HepG2 (cell line): ENCODE results near the gene CREBZF. TPM values are rescaled to one million over a fixed set of nuclear protein-coding genes. Genes with fewer than 3 reads are reported as not detected.

ENCODE experiments used
- AGO2 ChIP-seq: fragments of 200-400 bp; formaldehyde crosslinking; optimal IDR thresholded peaks from 2 replicates; pipeline ENCODE3; 2017; ENCODE audit warnings: mild to moderate bottlenecking, low read depth, low read length, moderate library complexity
- DMAP1 ChIP-seq: IDR thresholded peaks from 2 replicates; pipeline ENCODE4 v1.6.1; 2016
- HMGXB3 ChIP-seq: sonication (generic); formaldehyde crosslinking; IDR thresholded peaks from 2 replicates; pipeline ENCODE4 v1.4.0; 2020; ENCODE audit warnings: missing genetic modification reagents, borderline replicate concordance
- KAT7 ChIP-seq: IDR thresholded peaks from 2 replicates; pipeline ENCODE4 v1.6.1; 2018; ENCODE audit warnings: borderline replicate concordance, missing compliant biosample characterization
- KMT2B ChIP-seq: IDR thresholded peaks from 2 replicates; pipeline ENCODE4 v1.6.1; 2016; ENCODE audit warnings: missing genetic modification reagents, missing compliant biosample characterization
- REPIN1 ChIP-seq: sonication (generic); formaldehyde crosslinking; IDR thresholded peaks from 2 replicates; pipeline ENCODE4 v1.8.0; 2022; ENCODE audit warnings: missing genetic modification reagents, low read depth, mild to moderate bottlenecking, borderline replicate concordance
- SMARCC2 ChIP-seq: fragments of 450-650 bp; IDR thresholded peaks from 2 replicates; pipeline ENCODE4 v1.6.1; 2017; ENCODE audit warnings: antibody characterized with exemption, mild to moderate bottlenecking
- THAP8 ChIP-seq: sonication (generic); formaldehyde crosslinking; IDR thresholded peaks from 2 replicates; pipeline ENCODE4 v1.5.1; 2020; ENCODE audit warnings: missing genetic modification reagents, mild to moderate bottlenecking, borderline replicate concordance
- ZBTB10 ChIP-seq: sonication (generic); formaldehyde crosslinking; IDR thresholded peaks from 2 replicates; pipeline ENCODE4 v1.4.0; 2020; ENCODE audit warnings: missing genetic modification reagents, borderline replicate concordance
- ZBTB7B ChIP-seq: sonication (generic); formaldehyde crosslinking; IDR thresholded peaks from 2 replicates; pipeline ENCODE4 v1.4.0; 2020; ENCODE audit warnings: missing genetic modification reagents
- ZFP90 ChIP-seq: sonication (generic); formaldehyde crosslinking; IDR thresholded peaks from 2 replicates; pipeline ENCODE4 v1.8.0; 2022; ENCODE audit warnings: missing genetic modification reagents, mild to moderate bottlenecking, inconsistent platforms, borderline replicate concordance
- ZNF678 ChIP-seq: sonication (generic); formaldehyde crosslinking; IDR thresholded peaks from 2 replicates; pipeline ENCODE4 v1.4.0; 2020; ENCODE audit warnings: mild to moderate bottlenecking, missing genetic modification reagents
- ZNF839 ChIP-seq: sonication (generic); formaldehyde crosslinking; IDR thresholded peaks from 2 replicates; pipeline ENCODE4 v1.4.0; 2020; ENCODE audit warnings: missing genetic modification reagents, mild to moderate bottlenecking, borderline replicate concordance
- ZNF850 ChIP-seq: sonication (generic); formaldehyde crosslinking; conservative IDR thresholded peaks from 2 replicates; pipeline ENCODE4 v1.9.0; 2021; ENCODE audit warnings: mild to moderate bottlenecking, missing genetic modification reagents
- ZSCAN25 ChIP-seq: sonication (generic); formaldehyde crosslinking; IDR thresholded peaks from 2 replicates; pipeline ENCODE4 v1.8.0; 2022; ENCODE audit warnings: mild to moderate bottlenecking, missing genetic modification reagents
- polyA plus RNA-seq, 8 experiments: library from polyadenylated mRNA; depleted of rRNA in 3 of 8; stranded (reverse) in 7 of 8; unstranded in 1 of 8; fragments of >200 nt; fragmentation: Illumina TruSeq in 4 of 8; extraction: Trizol in 4 of 8; gene quantifications; 2 replicates each; pipeline versions ENCODE4 v1.2.1 to v1.2.3, GENCODE V29; 2011 to 2016; ENCODE audit warnings: low read depth in 4 of 8, missing spikeins in 1 of 8, mixed read lengths in 1 of 8; ENCODE audit not compliant: insufficient read depth in 1 of 8
- total RNA-seq, 5 experiments: library from RNA; depleted of rRNA; stranded (reverse); fragments of >200 nt; fragmentation: Illumina TruSeq; extraction: Trizol; gene quantifications; 2 replicates each; pipeline ENCODE4 v1.2.3, GENCODE V29; 2016; ENCODE audit warnings: low read depth in 1 of 5
- TF ChIP-seq, protein P1 (sequence below): sonication (generic); formaldehyde crosslinking; IDR thresholded peaks from 2 replicates; pipeline ENCODE4 v1.4.0; 2020; ENCODE audit warnings: missing genetic modification reagents; ENCODE audit errors: not compliant biosample characterization
- TF ChIP-seq, protein P2 (sequence below): sonication (generic); formaldehyde crosslinking; conservative IDR thresholded peaks from 2 replicates; pipeline ENCODE4 v1.4.0; 2020; ENCODE audit warnings: missing genetic modification reagents

CREBZF gene
- total and polyA plus RNA-seq, 2 of the 13 experiments (the other 11 are each of a cell fraction or from before 2014, with no cell fraction given): 30.6 to 43.1 TPM

- no peak for TF ChIP-seq HMGXB3 (CRISPR knock-in tag)
- TF ChIP-seq ZNF678 (CRISPR knock-in tag): no peak
- no peak for TF ChIP-seq ZSCAN25
- TF ChIP-seq DMAP1: peak; percentile 40; the same call in 1 of the 2 replicates
- no peak for TF ChIP-seq ZFP90 (CRISPR knock-in tag)
- TF ChIP-seq, protein P1, sequence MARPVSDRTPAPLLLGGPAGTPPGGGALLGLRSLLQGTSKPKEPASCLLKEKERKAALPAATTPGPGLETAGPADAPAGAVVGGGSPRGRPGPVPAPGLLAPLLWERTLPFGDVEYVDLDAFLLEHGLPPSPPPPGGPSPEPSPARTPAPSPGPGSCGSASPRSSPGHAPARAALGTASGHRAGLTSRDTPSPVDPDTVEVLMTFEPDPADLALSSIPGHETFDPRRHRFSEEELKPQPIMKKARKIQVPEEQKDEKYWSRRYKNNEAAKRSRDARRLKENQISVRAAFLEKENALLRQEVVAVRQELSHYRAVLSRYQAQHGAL (CRISPR knock-in tag): no peak
- TF ChIP-seq ZNF839 (CRISPR knock-in tag): no peak
- TF ChIP-seq, protein P2, sequence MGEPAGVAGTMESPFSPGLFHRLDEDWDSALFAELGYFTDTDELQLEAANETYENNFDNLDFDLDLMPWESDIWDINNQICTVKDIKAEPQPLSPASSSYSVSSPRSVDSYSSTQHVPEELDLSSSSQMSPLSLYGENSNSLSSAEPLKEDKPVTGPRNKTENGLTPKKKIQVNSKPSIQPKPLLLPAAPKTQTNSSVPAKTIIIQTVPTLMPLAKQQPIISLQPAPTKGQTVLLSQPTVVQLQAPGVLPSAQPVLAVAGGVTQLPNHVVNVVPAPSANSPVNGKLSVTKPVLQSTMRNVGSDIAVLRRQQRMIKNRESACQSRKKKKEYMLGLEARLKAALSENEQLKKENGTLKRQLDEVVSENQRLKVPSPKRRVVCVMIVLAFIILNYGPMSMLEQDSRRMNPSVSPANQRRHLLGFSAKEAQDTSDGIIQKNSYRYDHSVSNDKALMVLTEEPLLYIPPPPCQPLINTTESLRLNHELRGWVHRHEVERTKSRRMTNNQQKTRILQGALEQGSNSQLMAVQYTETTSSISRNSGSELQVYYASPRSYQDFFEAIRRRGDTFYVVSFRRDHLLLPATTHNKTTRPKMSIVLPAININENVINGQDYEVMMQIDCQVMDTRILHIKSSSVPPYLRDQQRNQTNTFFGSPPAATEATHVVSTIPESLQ (CRISPR knock-in tag): no peak
- no peak for TF ChIP-seq ZNF850 (CRISPR knock-in tag)
- TF ChIP-seq KAT7 (CRISPR knock-in tag): no peak
- no peak for TF ChIP-seq SMARCC2
- 0 out of 2 replicates have a peak, but pooled peaks have one; percentile 33 for TF ChIP-seq KMT2B (CRISPR knock-in tag)
- TF ChIP-seq AGO2: no peak
- TF ChIP-seq THAP8 (CRISPR knock-in tag): 0 out of 2 replicates have a peak, but pooled peaks have one; percentile 56
- TF ChIP-seq ZBTB7B (CRISPR knock-in tag): no peak
- TF ChIP-seq ZBTB10 (CRISPR knock-in tag): no peak
- no peak for TF ChIP-seq REPIN1 (CRISPR knock-in tag)
These were observed 17.7 kb upstream of the CREBZF start (continued) for GRCh38 chr11:85682330-85683305.
